ENCODE measurements around the gene SMTN.
"Not testable (repeated sequence)": the region's sequence is repeated elsewhere in the genome, so short reads cannot be mapped to it uniquely, and the experiment has no call there.

Gene SMTN

DNA sequence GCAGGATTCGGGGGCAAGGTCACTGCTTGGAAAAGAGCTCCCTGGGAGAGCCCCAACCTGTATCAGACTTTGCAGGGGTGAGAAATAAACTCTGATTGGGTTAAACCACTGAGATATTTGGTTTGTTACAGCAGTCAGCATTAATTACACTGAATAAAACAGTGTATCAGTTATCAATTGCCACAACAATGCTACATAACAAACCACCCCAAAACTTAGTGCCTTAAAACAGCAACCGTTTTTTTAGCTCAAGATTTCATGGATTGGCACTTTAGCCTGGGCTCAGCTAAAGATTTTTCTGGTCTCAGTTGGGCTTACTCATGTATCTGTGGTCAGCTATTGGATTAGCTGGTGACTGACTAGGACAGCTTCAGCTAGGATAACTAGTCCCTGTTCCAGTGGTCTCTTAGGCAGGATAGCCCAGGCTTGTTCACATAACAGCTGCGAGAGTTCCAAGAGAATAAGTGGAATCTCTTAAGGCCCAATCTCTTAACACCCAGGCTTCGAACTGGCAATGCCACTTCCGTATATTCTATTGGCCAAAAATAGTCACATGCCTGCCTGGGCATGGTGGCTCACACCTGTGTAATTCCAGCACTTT lies 7.5 kb upstream of the SMTN start:
- not testable (repeated sequence) for DNase-seq

DNA sequence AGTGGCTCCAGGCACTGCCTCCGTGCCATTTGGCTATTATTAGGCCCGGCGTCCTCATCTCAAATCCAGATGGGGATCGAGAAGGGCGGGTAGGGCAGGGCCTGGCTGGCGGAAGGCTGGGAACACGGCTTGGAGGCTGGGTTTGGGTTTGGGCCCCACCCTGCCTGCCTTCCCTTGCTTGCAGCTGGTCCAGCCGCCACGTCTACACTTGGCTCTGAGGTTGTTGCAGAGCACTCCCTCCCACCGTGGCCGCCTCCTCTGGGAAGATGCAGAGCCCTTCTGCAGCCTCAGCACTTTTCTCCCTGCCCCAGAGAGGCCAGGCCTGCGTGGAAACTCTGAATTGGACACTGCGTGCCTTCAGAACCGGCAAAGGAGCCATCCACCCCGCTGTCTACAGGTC lies 5.2 kb upstream of the SMTN start:
- peak; percentile 65 for DNase-seq

DNA sequence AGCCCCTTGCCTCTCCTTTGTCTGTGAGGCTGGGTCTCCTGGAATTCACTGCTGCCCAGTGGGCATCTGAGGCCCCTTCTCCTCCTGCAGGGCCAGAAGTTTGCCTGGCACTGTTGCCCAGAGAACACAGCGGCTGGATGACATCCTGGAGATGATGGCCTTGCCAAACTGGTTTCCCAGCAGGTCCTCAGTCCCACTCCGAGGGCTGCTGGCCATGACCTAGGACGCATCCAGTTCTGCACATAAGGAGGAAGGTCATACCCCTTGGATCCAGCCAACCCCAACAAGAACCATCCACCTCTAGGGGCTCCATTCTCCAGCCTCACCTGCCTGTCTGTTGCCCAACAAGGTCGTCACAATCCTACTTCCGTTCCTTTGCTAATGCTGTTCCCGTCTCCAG lies 3.4 kb upstream of the SMTN start:
- no peak for DNase-seq

DNA sequence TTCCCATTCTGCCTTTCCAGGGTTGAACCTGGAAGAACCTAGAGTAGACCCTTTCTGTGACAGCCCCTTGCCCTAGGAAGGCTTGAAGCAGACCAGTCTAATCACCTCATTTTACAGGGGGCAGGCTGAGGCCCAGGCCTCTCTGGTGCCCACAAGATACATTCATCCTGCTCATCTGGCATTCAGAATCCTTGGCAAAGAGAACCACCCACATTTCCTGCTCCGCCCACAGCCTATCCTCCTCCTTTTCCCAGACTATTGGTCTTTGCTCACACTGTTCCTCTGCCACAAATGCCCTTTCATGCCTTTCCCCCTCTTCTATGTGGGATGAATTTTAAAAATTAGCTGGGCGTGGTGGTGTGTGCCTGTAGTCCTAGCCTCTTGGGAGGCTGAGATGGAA lies 2.7 kb upstream of the SMTN start:
- DNase-seq = not testable (repeated sequence)

DNA sequence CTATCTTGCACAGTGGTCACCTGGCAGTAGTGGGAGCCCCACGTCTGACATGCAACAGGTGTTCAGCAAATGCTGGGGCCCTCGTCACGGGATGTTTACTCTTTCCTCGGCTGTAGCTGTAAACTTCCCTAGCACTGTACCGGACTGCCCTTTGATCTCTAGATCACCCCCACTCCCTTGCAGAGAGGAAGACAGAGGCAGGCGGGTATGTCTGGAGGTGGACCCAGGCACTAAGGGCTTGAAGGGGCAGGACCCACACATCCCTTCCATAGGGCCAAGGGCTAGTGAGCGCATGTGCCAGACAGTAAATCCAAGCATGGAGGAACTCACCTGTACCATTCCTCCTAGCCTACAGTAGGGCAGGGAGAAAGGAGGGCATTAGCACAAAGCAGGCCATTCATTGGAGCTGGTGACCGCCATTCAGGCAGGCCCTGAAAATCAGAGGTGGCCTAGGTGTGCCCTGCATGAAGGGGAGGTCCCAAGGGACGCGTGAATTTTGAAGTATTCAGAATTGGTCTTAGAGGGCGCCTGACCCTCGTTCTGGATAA lies 1.9 kb upstream of the SMTN start:
- DNase-seq = no peak

DNA sequence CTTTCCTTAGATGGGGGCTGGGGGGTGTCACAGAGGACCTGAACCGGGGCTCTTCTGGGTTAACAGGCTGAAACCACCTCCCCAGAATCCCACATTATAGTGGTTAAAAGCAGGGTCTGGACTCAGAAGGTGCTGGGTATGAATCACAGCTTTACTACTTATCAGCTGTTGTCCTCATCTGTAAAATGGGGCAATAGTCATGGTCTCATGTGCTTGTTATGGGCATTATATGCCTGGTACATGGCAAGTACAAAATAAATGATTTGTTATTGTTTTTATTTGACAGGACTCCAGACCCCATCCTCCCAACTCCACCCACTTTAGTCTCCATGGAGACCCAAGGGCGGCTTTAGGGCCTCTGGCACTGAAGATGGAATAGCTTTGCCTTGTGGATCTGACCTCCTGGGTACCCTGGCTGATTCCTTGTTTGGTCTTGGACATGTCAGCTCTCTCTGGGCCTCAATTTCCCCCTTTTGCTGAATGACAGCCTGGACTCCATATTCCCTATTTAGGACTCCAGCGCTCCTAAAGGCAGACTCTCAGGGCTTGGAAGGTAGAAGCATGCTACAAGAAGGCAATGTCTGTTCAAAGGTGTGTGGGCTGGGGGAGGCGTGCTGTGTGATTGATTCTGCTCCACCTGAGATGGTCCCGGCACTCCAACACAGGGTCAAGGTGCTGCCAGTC lies 812 bp upstream of the SMTN start:
- no peak for DNase-seq

DNA sequence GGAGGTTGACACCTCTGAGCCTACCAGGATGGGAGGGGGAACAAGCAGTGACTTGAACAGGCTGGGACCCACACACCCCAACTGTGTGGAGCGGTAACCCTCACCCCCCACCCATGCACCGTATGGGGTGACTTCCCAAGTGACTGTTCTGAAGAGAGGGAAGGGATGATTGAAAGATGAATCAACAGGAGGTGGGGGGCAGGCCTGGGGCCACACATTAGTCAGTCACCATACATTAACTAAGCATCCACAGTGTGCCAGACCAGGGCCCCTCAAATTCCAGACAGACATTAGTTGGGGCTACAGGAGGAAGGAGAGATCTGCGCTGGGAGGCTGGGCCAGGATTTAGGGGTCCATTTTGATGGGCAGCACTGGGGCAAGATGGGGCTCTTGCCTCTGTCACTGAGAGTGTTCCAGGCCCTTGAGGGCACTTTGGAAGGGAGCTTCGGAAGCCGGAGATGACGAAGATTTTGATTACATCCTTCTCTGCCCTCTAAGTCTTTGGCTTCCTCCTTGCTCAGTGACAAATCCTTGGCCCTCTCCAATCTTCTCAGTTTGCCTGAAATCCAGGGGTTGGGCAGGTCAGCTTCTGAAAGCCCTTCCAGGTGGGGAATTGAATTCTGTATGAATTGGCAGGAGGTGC lies 966 bp downstream of the SMTN start:
- peak; percentile 54 for DNase-seq

DNA sequence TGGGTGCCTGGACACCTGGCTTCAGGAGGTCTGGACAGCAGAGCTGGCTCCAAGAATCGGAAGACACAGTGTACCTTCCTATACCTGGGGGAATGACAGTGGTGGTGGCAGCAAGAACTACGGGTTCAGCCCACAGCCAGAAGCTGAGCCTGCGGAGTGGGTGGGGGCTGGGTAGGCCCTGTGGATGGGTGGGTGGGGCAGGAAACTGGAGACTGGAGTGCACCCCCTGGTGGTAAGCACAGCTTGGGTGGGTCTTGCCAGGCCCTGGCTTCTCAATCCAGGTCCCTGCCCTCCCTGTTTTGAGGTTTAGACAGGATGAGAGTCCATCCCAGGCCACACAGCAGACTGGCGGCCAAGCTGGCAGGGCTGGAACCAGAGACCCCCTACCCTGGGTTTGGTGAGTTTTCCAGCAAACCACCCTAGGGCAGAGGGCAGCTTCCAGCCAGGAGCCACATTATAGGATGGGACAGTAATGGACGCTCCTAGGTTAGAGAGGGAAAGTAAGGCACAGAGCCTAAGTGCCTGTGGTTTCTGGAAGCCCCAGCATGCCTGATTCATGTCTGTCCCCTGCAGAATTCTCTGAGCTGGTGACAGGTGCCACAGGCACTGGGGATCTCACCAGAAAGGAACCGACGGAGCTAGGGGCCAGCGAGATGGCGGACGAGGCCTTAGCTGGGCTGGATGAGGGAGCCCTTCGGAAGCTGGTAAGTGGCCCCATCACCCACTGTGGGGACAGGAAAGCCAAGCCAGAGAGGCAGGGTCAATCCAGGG lies 1.7 kb downstream of the SMTN start:
- DNase-seq = peak; percentile 55

DNA sequence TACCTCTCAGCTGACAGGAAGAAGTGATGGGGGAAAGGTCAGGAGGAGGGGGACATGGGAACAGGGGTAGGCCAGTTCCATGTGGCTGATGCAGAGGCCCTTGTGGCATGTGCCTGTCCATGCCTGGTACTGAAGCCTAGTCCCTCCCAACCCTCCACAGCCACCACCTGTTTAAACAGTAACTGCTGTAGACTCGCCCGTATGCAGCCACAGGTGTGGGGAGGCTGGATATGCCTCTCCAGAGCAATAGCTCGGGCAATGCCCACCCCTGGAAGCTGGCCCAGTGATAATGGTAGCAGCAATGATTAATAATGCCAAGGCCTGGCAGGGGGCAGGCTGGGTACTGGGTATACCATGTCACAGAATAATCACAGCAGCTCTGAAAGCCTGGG lies 2.3 kb downstream of the SMTN start:
- no peak for DNase-seq

DNA sequence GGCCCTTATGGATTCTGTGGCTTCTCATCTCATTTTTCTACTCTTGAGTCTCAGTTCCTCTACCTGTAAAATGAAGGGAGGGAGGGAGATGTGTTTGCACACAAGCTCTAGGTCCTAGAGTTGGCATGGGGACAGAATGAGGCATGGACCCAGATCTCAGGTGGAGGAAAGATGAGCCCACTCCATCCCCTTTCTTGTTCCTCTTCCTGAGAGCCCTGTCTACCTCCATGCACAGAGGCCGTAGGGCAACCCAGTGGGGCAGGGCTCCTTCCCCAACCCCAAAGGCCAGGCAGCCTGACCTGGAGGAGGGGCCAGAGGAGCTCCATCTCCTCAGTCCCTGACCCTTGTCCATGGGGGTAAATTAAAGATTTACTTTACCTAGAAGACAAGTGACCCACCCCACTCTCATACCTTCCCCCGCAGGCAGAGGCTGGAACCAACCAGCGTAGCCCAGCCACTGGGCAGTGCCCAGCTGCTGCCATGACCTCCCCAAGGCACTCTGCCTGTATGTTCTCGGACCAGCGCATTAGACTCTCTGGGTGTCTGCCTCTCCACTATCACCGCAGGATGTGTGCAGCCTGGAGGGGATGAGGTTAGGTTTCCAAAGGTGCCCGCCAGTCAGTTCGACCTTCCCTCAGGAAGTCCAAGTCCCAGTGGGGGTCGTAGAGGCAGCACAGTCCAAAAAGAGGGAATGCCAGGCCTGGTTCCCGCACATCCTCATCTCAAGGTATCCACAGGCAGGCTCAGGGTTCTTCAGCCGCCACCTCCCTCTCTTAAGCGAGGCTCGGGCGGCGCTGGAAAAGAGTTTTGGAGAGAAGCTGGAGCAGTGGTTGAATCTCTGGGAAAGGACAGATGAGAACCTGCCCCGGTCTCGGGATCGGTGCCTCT lies 3.0 kb downstream of the SMTN start:
- DNase-seq = no peak

DNA sequence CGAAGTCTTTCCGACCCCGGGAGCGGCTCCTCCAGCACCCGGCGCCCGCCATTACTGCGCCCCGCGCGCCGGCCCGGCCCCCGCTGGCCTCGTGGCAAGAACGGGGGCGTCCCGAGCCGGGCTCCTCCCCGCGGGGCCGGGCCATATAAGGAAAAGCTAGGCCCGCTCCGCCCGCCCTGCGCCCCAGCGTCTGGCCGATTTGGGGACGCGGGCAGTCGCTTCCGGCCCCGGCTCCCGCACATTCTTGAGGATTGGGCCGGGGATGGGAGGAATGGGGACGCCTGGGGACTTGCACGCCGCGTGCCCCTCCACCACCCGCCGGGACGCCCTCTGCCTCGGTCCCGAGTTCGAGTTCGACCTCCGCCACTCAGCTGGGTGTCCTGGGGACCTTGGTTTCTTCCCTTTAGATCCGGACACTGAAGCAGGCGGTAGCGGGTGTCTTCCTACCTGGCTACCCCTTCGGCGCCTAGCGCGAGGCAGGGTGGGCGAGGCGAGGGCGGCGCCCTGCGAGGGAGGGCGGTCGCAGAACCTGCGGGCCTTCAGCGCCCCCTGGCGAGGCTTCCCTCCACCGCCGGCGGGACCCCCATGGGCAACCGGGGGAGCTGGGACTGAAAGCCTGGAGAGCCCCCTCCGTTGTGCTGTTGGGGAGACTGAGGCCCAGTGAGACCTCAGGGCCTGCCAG lies 3.8 kb downstream of the SMTN start:
- peak; percentile 90 for DNase-seq

DNA sequence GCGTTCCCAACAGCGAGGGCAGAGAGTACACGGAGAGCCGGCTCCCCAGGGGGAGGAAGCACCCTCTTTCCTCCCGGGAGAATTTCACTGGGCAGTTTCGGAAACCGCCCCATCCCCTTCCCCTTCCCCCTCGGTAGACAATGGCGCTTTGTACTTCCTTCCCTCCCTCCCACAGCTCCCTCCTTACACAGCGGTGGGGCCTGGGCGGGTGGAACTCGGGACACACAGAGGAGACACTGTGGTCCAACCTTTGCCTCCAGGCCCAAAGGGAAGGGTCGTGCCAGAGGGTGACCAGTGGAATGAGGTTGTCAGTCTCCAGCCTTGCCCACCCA lies 4.3 kb downstream of the SMTN start:
- DNase-seq = no peak

DNA sequence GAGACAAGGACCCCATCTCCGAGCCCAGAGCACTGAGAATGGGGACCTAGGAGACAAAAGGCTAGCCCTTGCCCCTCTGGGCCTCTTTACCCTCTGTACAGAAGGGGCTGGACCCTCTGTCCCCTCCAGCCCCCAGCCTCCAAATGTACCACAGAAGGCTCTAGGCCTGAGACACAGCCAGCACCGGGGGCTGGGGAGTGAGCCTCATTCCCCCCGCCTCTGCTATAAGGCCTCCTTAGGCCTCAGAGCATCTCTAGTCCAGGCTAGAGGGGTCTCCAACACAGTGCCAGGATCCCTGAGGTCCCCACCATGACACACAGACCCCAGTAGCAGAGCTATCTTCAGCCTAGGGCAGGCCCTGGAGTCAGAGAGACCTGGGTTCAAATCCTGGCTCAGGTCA lies 4.8 kb downstream of the SMTN start:
- no peak for DNase-seq

DNA sequence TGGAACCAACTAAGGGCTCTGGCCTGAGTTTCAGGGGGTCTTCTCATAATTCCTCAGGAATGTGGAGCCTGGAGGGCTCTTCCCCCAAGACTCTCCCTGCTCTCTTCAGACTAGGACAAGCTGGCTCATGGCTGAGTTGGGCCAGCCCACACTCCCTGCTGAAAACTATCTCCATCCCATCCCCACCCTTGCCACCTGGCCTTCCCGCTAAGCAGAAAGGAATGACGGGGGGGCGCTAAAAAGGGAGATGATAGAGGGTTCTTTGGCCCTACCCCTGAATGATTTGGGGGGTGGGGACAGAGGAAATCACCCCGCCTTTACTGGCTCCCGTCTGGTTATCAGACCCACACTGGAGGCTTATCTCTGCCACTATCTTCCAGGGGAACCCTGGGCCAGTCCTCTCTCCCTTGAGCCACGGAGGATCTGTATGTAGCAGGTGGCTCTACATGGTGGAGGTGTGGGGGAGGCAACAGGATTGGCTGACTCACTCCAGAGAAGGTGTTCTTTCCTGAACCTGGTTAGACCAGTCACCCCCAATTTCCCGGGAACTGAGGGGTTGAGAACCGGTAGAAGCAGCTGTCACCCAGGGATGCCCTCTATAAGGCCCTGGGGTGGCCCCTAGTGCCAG lies 5.7 kb downstream of the SMTN start:
- no peak for DNase-seq

DNA sequence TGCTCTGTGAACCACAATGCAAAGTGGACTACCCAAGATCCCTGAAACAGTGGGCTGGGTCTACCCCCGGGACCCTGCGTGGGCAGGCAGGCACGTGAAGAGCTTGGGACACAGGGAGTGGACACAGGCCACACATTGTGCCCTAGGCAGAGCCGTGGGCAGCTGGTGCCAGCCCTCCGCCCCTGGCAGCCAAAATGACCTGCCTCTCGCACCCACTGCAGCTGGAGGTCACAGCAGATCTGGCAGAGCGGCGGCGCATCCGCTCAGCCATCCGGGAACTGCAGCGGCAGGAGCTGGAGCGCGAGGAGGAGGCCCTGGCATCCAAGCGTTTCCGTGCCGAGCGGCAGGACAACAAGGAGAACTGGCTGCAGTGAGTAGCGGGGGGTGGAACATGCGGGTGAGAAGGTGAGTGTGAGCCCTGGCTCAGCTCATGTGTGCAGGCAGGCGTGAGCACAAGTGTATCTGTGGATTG lies 6.7 kb downstream of the SMTN start:
- DNase-seq = no peak

DNA sequence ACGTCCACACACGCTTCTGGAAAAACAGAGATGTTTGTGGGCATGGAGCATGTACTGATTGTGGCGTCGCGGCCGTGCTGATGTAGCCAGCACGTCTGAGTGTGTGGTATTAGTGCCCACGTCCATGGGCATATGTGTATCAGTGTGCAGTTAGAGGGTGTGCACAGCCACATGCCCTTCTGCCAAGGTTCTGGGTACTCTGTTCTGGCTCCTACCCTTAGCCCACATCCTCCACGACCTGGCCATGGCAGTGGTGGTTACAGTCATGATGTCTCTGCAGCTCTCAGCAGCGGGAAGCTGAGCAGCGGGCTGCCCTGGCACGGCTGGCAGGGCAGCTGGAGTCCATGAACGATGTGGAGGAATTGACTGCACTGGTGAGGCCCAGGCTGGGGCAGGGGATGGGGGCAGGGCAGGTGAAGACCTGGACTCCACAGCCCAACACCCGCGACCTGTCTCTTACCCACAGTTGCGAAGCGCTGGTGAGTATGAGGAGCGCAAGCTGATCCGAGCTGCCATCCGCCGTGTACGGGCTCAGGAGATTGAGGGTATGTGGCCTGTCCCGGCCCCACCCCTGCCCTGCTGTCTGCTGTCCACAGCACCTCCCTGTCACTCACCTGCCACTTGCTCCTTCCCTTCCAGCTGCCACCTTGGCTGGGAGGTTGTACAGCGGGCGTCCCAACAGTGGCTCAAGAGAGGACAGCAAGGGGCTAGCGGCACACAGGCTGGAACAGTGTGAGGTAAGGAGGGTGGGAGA lies 7.3 kb downstream of the SMTN start:
- DNase-seq = no peak

DNA sequence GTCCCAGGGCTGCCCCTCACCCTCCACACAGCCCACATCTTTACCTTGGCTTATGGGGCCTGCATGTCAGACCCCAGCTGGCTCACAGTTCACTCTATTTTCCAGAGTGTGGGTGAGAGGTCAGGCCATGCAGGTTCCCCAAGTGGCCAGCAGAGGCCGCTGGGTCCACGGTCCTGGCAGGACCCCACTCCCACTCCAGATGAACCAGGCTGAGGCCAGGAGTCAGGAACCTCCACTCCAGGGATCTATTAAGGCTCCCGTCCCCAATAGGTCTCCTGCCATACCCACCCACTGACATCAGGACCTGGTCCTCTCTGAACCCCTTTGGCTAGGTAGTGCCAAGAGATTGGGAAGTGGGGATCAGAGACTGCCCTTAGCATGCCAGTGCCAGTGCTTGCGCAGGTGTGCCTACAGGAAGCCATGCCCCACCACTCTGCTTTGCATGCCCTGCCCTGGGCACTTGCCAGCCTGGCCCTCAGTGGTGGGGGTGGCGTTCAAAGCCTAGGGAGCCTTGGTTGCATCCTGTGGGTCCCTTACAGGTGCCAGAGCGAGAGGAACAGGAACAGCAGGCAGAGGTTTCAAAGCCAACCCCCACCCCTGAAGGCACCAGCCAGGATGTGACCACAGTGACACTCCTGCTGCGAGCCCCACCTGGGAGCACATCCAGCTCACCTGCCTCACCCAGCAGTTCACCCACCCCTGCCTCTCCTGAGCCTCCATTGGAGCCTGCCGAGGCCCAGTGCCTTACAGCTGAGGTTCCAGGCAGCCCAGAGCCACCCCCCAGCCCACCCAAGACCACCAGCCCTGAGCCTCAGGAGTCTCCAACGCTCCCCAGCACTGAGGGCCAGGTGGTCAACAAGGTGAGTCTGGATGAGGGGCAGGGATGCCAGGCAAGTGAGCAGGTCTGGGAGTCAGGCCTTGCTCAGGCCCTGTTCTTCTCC lies 8.3 kb downstream of the SMTN start:
- no peak for DNase-seq

DNA sequence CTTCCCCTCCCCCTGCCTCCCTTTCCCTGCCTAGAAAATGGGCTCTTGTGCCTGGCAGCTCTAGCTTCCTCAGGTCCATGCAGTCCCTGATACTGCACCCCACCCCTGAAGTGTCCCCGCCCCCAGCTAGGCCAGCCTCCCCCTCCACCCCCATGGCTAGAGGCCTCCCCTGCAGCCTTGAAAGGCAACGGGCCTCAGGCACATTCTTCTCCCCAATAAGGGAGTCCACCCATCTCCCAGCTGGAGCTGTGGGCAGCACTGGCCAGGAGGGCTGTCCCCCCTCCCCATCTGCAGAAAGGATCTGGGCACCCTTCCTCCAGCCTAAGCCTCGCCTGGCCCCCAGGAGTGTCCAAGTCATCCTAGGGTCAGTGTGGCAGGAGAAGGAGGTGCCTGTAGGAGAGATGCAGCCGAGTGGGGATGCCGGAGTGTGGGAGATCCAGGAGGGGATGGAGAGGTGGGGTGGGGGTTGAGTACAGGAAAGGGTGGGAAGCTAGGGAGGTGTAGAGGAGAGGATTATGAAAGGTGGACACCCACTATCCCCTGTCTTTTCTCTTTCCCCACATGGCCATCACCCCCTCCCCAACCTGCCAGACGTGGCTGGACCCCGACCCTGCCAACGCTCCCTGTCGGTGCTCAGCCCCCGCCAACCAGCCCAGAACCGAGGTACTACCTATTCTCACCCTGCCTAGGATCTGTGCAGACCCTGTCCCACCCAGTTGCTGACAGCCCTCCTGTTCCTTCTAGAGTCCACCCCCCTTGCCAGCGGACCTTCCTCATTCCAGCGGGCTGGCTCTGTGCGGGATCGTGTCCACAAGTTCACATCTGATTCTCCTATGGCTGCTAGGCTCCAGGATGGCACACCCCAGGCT lies 9.3 kb downstream of the SMTN start:
- DNase-seq = no peak
